GM21529 (cell line): ENCODE results near the gene TRIM34.
"Not testable (repeated sequence)": the region's sequence is repeated elsewhere in the genome, so short reads cannot be mapped to it uniquely, and the experiment has no call there.

ENCODE experiments used
- ATAC-seq: cut with Tn5 transposase; IDR thresholded peaks from one replicate; pipeline ENCODE4 v1.9.1; 2021; ENCODE audit not compliant: unreplicated experiment

TRIM34 gene

DNA sequence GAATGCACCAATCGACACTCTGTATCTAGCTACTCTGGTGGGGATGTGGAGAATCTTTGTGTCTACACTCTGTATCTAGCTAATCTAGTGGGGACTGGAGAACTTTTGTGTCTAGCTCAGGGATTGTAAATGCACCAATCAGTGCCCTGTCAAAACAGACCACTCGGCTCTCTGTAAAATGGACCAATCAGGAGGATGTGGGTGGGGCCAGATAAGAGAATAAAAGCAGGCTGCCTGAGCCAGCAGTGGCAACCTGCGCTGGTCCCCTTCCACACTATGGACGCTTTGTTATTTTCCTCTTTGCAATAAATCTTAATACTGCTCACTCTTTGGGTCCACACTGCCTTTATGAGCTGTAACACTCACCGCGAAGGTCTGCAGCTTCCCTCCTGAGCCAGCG, 58.8 kb downstream of the TRIM34 start:
- not testable (repeated sequence) for ATAC-seq

DNA sequence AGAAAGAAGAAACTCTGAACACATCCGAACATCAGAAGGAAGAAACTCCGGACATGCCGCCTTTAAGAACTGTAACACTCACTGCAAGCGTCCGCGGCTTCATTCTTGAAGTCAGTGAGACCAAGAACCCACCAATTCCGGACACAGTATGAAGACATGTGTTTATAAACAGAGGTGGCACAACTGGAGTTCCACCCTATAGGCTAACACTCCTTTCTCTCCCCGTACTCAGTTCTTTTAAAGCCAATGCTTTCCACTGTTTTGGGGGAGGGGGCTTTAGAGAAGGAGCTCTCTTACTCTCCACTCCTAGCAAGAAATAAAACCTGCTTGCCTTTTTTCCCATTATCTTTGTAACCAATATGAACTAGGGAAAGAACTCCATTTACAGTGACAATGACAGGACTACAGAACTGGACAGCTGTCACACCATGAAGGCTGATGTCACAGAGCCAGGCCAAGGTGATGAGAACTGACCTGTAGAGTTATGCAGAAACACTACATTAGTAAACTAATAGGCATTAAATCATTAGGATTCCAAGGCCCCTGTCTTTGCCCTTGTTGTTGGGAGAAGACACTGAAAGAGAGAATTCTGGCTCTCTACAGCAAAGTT, 59.3 kb downstream of the TRIM34 start:
- no peak for ATAC-seq

DNA sequence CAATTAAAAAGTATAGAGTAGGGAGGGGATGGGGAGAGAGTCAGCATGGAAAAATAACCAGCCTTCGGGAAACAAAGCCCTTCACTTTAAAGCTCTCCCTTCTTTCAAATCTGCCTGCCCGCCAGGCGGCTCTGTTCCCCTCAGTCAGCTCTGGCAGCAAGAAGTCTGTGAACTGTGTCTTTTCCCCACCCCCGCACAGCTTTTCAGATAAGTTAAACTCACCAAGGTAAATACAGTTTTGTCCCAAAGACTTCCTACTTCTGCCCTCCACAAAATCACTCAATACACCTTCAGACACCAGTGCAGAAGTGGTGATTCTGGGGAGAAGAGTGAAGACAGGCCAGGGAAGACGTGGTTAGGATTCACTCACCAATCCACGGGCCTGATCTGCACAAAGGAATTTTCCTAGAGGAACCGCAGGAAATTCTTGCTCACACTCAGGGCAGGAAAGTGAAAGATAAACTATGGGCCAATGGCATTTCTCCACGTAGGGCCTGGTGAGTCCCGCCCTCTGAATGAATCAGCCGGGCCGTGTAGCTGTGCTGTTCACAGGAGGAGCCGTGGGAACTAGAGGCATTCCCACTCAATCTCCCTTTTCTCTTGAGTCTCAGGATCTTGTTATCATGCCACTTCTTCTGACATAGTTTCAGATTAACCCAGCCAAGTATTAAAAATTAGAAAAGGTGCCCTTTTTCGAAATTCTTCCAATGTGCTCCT, 60.0 kb downstream of the TRIM34 start, which contains the start of gene TRIM5:
Gene TRIM5 (minus strand): TSS at position 429 of the 717 bp plus-strand sequence. CDS start 4,897 bp downstream, outside the sequence.
- ATAC-seq = peak; percentile 75

DNA sequence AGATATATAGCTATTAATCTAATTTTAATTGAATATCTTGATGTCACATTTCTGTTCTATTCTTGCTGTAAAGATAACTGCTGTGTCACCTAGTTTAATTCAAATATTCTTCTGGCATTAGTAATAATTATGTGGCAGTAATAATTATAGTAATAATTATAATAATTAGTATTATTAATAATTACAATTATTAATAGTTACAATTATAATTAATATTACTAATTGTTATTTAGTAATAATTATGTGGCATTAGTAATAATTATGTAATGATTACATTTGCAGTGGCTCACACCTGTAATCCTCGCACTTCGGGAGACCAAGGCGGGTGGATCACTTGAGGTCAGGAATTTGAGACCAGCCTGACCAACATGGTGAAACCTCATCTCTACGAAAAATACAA, 61.6 kb downstream of the TRIM34 start:
- no peak for ATAC-seq

DNA sequence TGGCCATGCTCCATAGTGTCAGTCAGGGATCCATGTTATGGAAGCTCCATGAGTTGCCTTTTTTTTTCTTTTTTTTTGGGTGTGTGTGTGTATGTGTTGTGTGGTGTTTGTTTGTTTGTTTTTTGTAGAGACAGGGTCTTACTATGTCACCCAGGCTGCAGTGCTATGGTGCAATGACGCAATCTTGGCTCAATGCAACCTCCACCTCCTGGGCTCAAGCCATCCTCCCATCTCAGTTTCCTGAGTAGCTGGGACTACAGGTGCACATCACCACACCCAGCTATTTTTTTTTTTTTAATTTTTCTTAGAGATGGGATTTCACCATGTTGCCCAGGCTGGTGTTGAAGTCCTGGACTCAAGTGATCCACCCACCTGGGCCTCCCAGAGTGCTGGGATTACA, 63.7 kb downstream of the TRIM34 start:
- no peak for ATAC-seq

DNA sequence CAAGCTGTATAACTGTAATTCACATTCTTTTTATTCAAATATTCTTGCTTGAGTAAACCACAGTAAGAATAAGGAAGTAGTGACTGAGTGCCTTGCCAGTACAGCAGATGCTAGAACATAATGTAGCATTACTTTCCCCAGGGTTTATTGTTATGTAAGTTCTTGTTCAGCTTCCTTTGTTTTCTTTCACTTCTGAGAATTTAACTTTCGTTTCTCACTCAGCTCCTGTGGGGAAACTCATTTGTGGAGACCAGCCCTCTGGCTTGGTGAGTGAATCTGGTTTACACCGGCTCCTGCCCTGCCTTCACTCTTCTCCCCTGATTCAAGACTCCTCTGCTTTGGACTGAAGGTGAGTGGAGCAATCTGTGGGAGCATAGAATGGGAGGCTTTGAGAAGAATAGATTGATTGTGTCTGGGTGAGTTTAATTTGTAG, 64.8 kb downstream of the TRIM34 start, which contains the start of gene TRIM22:
Gene TRIM22 (plus strand): TSS at position 240 of the 433 bp plus-strand sequence. CDS start 6,443 bp downstream, outside the sequence.
- ATAC-seq = peak; percentile 66

DNA sequence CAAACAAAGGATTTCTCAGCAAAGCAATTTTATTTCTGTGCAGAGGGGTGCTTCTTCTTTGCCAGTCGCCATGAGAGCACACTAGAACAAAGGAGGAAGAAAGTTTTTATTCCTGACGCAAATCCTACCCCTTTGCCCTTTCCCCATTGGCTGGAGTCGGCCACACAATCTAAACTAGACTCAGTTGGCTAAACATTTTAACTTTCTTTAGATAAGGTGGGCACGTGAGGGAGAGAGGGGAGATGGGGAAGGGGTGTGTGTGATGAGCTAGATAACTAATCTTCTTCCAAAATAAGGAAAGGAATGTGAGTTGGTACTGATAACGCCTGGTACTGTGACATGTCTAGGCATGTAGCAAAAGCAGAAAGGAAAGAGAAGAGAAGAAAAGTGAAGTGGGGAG, 65.4 kb downstream of the TRIM34 start:
- no peak for ATAC-seq

DNA sequence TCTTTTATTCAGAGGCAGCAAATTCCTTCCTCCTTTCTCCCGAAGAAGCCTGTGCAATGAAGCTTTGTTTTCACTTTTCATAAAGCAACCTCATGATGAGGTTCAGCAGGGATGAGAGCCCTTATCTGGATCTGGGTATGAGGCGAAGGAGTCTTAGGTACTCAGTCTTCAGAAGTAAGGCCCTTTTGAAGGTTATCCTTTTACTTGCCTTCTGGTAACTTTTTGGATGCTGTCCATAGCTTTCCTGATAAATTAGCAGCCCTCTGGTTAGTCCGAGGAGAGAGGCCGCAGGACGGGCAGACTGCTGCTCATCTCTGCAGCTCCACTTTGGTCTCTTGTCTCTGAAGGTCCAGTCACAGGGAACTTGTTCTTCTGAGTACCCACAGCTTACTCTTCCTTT, 65.9 kb downstream of the TRIM34 start:
- no peak for ATAC-seq

DNA sequence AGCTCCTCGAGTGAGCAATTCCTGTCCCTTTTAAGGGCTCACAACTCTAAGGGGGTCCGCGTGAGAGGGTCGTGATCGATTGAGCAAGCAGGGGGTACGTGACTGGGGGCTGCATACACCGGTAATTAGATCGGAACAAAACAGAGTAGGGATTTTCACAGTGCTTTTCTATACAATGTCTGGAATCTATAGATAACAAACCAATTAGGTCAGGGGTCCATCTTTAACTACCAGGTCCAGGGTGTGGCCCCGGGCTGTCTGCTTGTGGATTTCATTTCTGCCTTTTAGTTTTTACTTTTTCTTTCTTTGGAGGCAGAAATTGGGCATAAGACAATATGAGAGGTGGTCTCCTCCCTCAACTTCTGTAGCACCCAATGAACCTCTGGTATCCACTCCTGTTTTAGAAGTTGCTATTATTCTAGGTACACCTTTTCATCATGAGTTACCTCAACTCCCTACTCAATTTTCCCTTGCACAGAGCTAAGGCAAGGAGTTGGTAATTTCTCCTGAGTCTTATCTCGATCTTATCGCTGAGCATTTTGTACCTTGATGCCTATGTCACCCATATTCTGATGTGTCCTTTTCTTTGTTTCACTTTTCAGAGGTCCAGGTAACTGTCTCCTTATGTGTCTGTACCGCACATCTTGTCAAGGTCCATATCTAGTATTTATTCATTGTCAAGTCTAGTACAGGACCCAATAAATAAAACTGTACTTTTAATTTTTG, 66.6 kb downstream of the TRIM34 start:
- ATAC-seq = not testable (repeated sequence)

DNA sequence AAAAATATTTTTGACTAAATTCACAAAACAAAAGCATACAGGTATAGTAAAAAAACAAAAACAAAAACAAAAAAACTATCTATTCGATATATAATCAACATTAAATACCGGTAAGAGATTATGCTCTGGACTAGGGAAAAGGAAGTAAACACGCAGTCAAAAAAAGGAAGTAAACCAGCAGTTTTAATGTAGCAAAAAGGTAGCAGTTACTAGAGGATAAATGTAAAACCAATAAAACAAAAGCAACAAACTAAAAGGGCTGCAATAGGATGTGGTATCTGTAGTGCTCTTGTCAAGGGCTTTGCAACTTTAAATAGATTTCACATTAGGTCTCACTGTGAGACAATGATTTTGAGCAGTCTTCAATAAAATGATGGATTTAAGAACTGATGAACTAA, 67.2 kb downstream of the TRIM34 start:
- ATAC-seq = no peak
